ENCODE results near the gene HSPB2. TPM values are rescaled to one million over a fixed set of nuclear protein-coding genes. Genes with fewer than 3 reads are reported as not detected.

The HSPB2 gene
- total RNA-seq (2021) (0.28 and 0.80 TPM in 2 replicates), Bru-seq, nascent RNA (percentile 19 among the genes with signal in this experiment), BruChase-seq, experiment 1, labeled RNA remaining after a 2-hour chase (percentile 28 among the genes with signal in this experiment), BruChase-seq, experiment 2, labeled RNA remaining after a 6-hour chase (percentile 18 among the genes with signal in this experiment)
- long read RNA-seq: 0 reads

- ChIA-PET CTCF (no interaction called here), POLR2A (ENCODE audit: unreplicated experiment) (no interaction called here)
- intact Hi-C loops (cut with micrococcal nuclease; ENCODE audit: unreplicated experiment): no loop called here
- no peak for DNase-seq
- peaks cover 6% of the 10 kb centered on the region; the same call in 1 of the 2 replicates for H3K4me1 ChIP-seq (replicated peaks; ENCODE audit: insufficient read depth)
- H3K36me3 ChIP-seq (ENCODE audit: low read depth): no peaks in the 10 kb centered on the region
- TF ChIP-seq CTCF (conservative IDR thresholded peaks at IDR 0.05): no peak
- no peak for TF ChIP-seq EZH2 (IDR thresholded peaks at IDR 0.05; ENCODE audit: low read depth)
- H3K4me3 ChIP-seq: no peak within 1 kb of the TSS
- no TSS peak for BruUV-seq (replicated peaks)
- H3K27ac ChIP-seq: no peak within 1 kb of the TSS
- H4K20me1 ChIP-seq (ENCODE audit: insufficient read depth): no peaks in the 10 kb centered on the region
- peak within 1 kb of the TSS; percentile 32; the same call in 1 of the 2 replicates for H3K4me2 ChIP-seq
- no peaks in the 10 kb centered on the region for H3K79me2 ChIP-seq (ENCODE audit: low read depth)
- no peak within 1 kb of the TSS for H2AFZ ChIP-seq
- H3F3A ChIP-seq (ENCODE audit: insufficient read depth, low read depth): no peaks in the 10 kb centered on the region
- no peaks in the 10 kb centered on the region for H3K9me3 ChIP-seq (ENCODE audit: insufficient read depth, low read depth)
- no peaks in the 10 kb centered on the region for H3K27me3 ChIP-seq (ENCODE audit: insufficient read depth, low read depth)
- peaks cover 3% of the 10 kb centered on the region; the same call in 1 of the 2 replicates for H3K9me2 ChIP-seq (ENCODE audit: insufficient read depth)
Observed at GRCh38 chr11:111912535-111912934, at the start of gene HSPB2. Gene HSPB2, plus strand, starts transcription at chr11:111912734. Its CDS starts 96 bp downstream, at chr11:111912830.

GRCh38 chr11:111870113-111870512, 42.4 kb upstream of the HSPB2 start:
- no peak for DNase-seq
- POLR2A ChIA-PET (ENCODE audit: unreplicated experiment): interaction anchor here (0.5 to 1.1 kb wide), 2 partner anchors 23 to 48 kb away, joined by 3 to 10 read pairs; partner anchors contain the start of gene C11orf52
- H3K9me3 ChIP-seq (ENCODE audit: insufficient read depth, low read depth): no peaks in the 10 kb centered on the region

GRCh38 chr11:111870522-111870885, 42.0 kb upstream of the HSPB2 start:
- peak overlapping the region; percentile 92 for H2AFZ ChIP-seq
- no peaks in the 10 kb centered on the region for H3K9me3 ChIP-seq (ENCODE audit: insufficient read depth, low read depth)
- peak overlapping the region; percentile 92 for H3K4me2 ChIP-seq
- peak overlapping the region; percentile 99 for H3K4me3 ChIP-seq
- 0 out of 2 replicates have a peak, but pooled peaks cover 8% of the 10 kb centered on the region for H3K79me2 ChIP-seq (ENCODE audit: low read depth)
- ChIA-PET CTCF (interaction anchor here (0.6 to 1.6 kb wide), 4 partner anchors 14 to 111 kb away, joined by 3 to 6 read pairs (median 5); no protein-coding TSS in a partner anchor), POLR2A (ENCODE audit: unreplicated experiment) (interaction anchor here (0.5 to 1.1 kb wide), 2 partner anchors 24 to 48 kb away, joined by 3 to 10 read pairs; partner anchors contain the start of gene C11orf52)
- DNase-seq: peak in 1 of 2 experiments; percentile 54
- TF ChIP-seq CTCF (conservative IDR thresholded peaks at IDR 0.05) (no peak), EZH2 (IDR thresholded peaks at IDR 0.05; ENCODE audit: low read depth) (no peak)
- peaks cover 13% of the 10 kb centered on the region for H3K4me1 ChIP-seq (replicated peaks; ENCODE audit: insufficient read depth)
- H4K20me1 ChIP-seq (ENCODE audit: insufficient read depth): no peaks in the 10 kb centered on the region
- intact Hi-C loops (cut with micrococcal nuclease; ENCODE audit: unreplicated experiment): loop anchor here (10.0 kb wide), 1 partner anchor 294 kb away; the partner anchor contains the start of genes IL18 and TEX12
- H3K9me2 ChIP-seq (ENCODE audit: insufficient read depth): no peaks in the 10 kb centered on the region
- H3F3A ChIP-seq (ENCODE audit: insufficient read depth, low read depth): peaks cover 9% of the 10 kb centered on the region
- H3K36me3 ChIP-seq (ENCODE audit: low read depth): peaks cover 7% of the 10 kb centered on the region; the same call in 1 of the 2 replicates
- BruUV-seq (replicated peaks): TSS peak; percentile 24
- H3K27me3 ChIP-seq (ENCODE audit: insufficient read depth, low read depth): no peaks in the 10 kb centered on the region
- no peak overlapping the region for H3K27ac ChIP-seq

More at GRCh38 chr11:111870113-111870512, 42.4 kb upstream of the HSPB2 start:
- no peak overlapping the region for H3K27ac ChIP-seq
- H3K9me2 ChIP-seq (ENCODE audit: insufficient read depth): no peaks in the 10 kb centered on the region
- 0 out of 2 replicates have a peak, but pooled peaks cover 8% of the 10 kb centered on the region for H3K79me2 ChIP-seq (ENCODE audit: low read depth)
- BruUV-seq (replicated peaks): no TSS peak
- intact Hi-C loops (cut with micrococcal nuclease; ENCODE audit: unreplicated experiment): loop anchor here (10.0 kb wide), 1 partner anchor 295 kb away; the partner anchor contains the start of genes IL18 and TEX12
- no peaks in the 10 kb centered on the region for H3K27me3 ChIP-seq (ENCODE audit: insufficient read depth, low read depth)
- peaks cover 9% of the 10 kb centered on the region; the same call in 1 of the 2 replicates for H3K36me3 ChIP-seq (ENCODE audit: low read depth)
- H4K20me1 ChIP-seq (ENCODE audit: insufficient read depth): no peaks in the 10 kb centered on the region
- TF ChIP-seq EZH2 (IDR thresholded peaks at IDR 0.05; ENCODE audit: low read depth) (no peak), CTCF (conservative IDR thresholded peaks at IDR 0.05) (no peak)
- CTCF ChIA-PET: interaction anchor here (0.8 to 1.6 kb wide), 3 partner anchors 24 to 112 kb away, joined by 3 to 6 read pairs (median 6); no protein-coding TSS in a partner anchor
- H3K4me2 ChIP-seq: peak overlapping the region; percentile 92
- peak overlapping the region; percentile 99; the same call in 1 of the 2 replicates for H3K4me3 ChIP-seq
- peaks cover 9% of the 10 kb centered on the region for H3F3A ChIP-seq (ENCODE audit: insufficient read depth, low read depth)
- peaks cover 13% of the 10 kb centered on the region for H3K4me1 ChIP-seq (replicated peaks; ENCODE audit: insufficient read depth)
- H2AFZ ChIP-seq: no peak overlapping the region

Measured in PC-9 (cell line).